ENCODE data around the gene NR2F1-AS1. TPM values are rescaled to one million over a fixed set of nuclear protein-coding genes. Genes with fewer than 3 reads are reported as not detected.

Gene NR2F1-AS1
- total RNA-seq, 1 experiment from 2014 or later: 24.1 TPM

DNA sequence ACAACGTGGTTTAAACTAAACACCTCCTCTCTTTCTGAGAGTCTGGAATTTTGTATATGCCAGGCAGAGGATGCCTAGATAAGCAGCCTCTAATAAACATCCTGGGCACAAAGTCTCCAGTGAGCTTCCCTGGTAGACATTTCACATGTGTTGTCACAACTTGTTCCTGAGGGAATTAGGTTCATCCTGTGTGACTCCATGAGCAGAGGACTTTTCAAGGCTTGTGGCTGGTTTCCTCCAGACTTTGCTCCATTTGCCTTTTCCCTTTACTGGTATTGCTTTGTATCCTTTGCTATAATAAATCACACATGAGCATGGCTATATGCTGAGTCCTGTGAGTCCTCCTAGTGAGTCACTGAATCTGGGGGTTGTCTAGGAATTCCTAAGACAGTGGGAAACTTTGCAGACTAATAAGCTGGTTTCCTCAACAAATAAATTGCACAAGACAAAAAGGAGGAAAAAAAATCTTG is 77.4 kb downstream of the NR2F1-AS1 start:
- Histone ChIP-seq H3K27me3 (ENCODE audit: low read length) (no peaks in the 10 kb centered on the region), H3K27ac (ENCODE audit: low read length) (peak overlapping the region; percentile 31), H3F3A (ENCODE audit: low read length, unreplicated experiment) (no peaks in the 10 kb centered on the region), H2AFZ (ENCODE audit: low read length) (no peak overlapping the region), H3K9ac (ENCODE audit: low read length) (peak overlapping the region; percentile 9; the same call in 1 of the 2 replicates), H3K9me2 (replicated peaks; ENCODE audit: low read length) (no peaks in the 10 kb centered on the region), H3K4me2 (ENCODE audit: low read length) (no peak overlapping the region; the same call in 1 of the 2 replicates), H3K4me1 (ENCODE audit: insufficient read depth, low read length) (peaks cover 12% of the 10 kb centered on the region), H3K79me2 (ENCODE audit: low read length) (no peaks in the 10 kb centered on the region), H4K20me1 (ENCODE audit: low read length) (no peaks in the 10 kb centered on the region), H3K36me3 (ENCODE audit: low read depth, low read length) (peaks cover 2% of the 10 kb centered on the region; the same call in 1 of the 2 replicates), H3K9me3 (ENCODE audit: low read length) (no peaks in the 10 kb centered on the region), H3K4me3 (ENCODE audit: low read length) (no peak overlapping the region)
- BruUV-seq (replicated peaks): no TSS peak
- TF ChIP-seq EZH2phosphoT487 (IDR thresholded peaks at IDR 0.05; ENCODE audit: borderline replicate concordance, low read length): no peak
- TF ChIP-seq, protein P1, sequence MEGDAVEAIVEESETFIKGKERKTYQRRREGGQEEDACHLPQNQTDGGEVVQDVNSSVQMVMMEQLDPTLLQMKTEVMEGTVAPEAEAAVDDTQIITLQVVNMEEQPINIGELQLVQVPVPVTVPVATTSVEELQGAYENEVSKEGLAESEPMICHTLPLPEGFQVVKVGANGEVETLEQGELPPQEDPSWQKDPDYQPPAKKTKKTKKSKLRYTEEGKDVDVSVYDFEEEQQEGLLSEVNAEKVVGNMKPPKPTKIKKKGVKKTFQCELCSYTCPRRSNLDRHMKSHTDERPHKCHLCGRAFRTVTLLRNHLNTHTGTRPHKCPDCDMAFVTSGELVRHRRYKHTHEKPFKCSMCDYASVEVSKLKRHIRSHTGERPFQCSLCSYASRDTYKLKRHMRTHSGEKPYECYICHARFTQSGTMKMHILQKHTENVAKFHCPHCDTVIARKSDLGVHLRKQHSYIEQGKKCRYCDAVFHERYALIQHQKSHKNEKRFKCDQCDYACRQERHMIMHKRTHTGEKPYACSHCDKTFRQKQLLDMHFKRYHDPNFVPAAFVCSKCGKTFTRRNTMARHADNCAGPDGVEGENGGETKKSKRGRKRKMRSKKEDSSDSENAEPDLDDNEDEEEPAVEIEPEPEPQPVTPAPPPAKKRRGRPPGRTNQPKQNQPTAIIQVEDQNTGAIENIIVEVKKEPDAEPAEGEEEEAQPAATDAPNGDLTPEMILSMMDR (conservative IDR thresholded peaks at IDR 0.05; ENCODE audit: low read depth, low read length): no peak
- TF ChIP-seq EZH2 (IDR thresholded peaks at IDR 0.05; ENCODE audit: low read length, unreplicated experiment): no peak
- ChIA-PET POLR2A (ENCODE audit: unreplicated experiment) (no interaction called here), CTCF (no interaction called here)
- peak; percentile 88 for ATAC-seq
- intact Hi-C loops (cut with micrococcal nuclease): no loop called here
- DNase-seq: peak; percentile 79

DNA sequence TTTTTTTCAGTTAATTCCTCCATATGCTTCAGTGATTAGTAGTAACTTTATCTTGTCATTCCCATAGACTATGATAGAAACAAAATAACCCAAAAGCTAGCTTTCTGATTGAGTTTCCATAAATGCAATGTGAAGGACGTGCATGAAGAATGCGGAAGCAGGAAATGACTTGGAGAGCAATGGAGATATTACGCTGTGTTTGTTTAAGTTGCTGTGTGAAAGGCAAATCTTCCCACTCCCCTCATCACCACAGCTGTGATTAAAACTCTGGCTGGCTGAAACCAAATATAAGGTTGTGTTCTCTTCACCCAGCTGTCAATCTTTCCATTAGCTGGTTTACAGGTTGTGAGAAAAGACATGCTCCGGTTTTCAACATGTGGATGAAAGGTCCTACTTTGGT is 83.9 kb downstream of the NR2F1-AS1 start:
- Histone ChIP-seq H3K9me2 (replicated peaks; ENCODE audit: low read length) (no peaks in the 10 kb centered on the region), H3K4me1 (ENCODE audit: insufficient read depth, low read length) (no peaks in the 10 kb centered on the region), H3K9ac (ENCODE audit: low read length) (no peak overlapping the region), H3K4me3 (ENCODE audit: low read length) (no peak overlapping the region), H3F3A (ENCODE audit: low read length, unreplicated experiment) (no peaks in the 10 kb centered on the region), H4K20me1 (ENCODE audit: low read length) (no peaks in the 10 kb centered on the region), H3K27ac (ENCODE audit: low read length) (no peak overlapping the region), H3K36me3 (ENCODE audit: low read depth, low read length) (peaks cover 12% of the 10 kb centered on the region; the same call in 1 of the 2 replicates), H3K79me2 (ENCODE audit: low read length) (no peaks in the 10 kb centered on the region), H3K9me3 (ENCODE audit: low read length) (no peaks in the 10 kb centered on the region), H3K4me2 (ENCODE audit: low read length) (no peak overlapping the region), H2AFZ (ENCODE audit: low read length) (no peak overlapping the region), H3K27me3 (ENCODE audit: low read length) (no peaks in the 10 kb centered on the region)
- no TSS peak for BruUV-seq (replicated peaks)
- TF ChIP-seq, protein P1 (conservative IDR thresholded peaks at IDR 0.05; ENCODE audit: low read depth, low read length): no peak
- TF ChIP-seq EZH2 (IDR thresholded peaks at IDR 0.05; ENCODE audit: low read length, unreplicated experiment): no peak
- TF ChIP-seq EZH2phosphoT487 (IDR thresholded peaks at IDR 0.05; ENCODE audit: borderline replicate concordance, low read length): no peak
- intact Hi-C loops (cut with micrococcal nuclease): no loop called here
- ChIA-PET POLR2A (ENCODE audit: unreplicated experiment) (no interaction called here), CTCF (no interaction called here)
- no peak for DNase-seq
- ATAC-seq: no peak

DNA sequence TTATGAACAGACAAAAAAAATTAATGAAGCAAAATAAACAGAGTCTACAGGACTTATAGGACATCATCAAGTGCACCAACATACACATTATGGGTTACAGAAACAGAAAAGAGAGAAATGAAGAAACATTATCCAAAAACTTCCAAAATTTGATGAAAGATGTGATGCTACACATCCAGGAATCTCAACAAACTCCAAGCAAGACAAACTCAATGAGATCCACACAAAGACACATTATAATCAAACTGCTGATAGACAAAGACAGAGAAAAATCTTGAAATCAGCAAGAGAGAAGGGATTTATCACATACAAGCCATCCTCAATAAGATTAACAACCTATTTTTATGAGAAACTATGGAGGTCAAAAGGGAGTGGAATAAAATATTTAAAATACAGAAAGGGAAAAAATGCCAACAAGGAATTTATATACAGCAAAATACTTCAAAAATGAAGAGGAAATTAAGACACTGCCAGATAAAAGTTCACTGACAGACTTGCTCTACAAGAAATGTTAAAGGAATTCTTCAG is 101.0 kb downstream of the NR2F1-AS1 start:
- Histone ChIP-seq H3K36me3 (ENCODE audit: low read depth, low read length) (peaks cover 23% of the 10 kb centered on the region), H3K27ac (ENCODE audit: low read length) (no peak overlapping the region), H3K9me2 (replicated peaks; ENCODE audit: low read length) (no peaks in the 10 kb centered on the region), H3K9ac (ENCODE audit: low read length) (no peak overlapping the region), H2AFZ (ENCODE audit: low read length) (no peak overlapping the region), H3K79me2 (ENCODE audit: low read length) (no peaks in the 10 kb centered on the region), H3K4me3 (ENCODE audit: low read length) (no peak overlapping the region), H3K27me3 (ENCODE audit: low read length) (no peaks in the 10 kb centered on the region), H3K4me2 (ENCODE audit: low read length) (no peak overlapping the region), H3K4me1 (ENCODE audit: insufficient read depth, low read length) (0 out of 2 replicates have a peak, but pooled peaks cover 4% of the 10 kb centered on the region), H3F3A (ENCODE audit: low read length, unreplicated experiment) (no peaks in the 10 kb centered on the region), H4K20me1 (ENCODE audit: low read length) (no peaks in the 10 kb centered on the region), H3K9me3 (ENCODE audit: low read length) (peaks cover 17% of the 10 kb centered on the region; the same call in 1 of the 2 replicates)
- no peak for TF ChIP-seq EZH2phosphoT487 (IDR thresholded peaks at IDR 0.05; ENCODE audit: borderline replicate concordance, low read length)
- TF ChIP-seq EZH2 (IDR thresholded peaks at IDR 0.05; ENCODE audit: low read length, unreplicated experiment): no peak
- TF ChIP-seq, protein P1 (conservative IDR thresholded peaks at IDR 0.05; ENCODE audit: low read depth, low read length): no peak
- ChIA-PET CTCF (no interaction called here), POLR2A (ENCODE audit: unreplicated experiment) (no interaction called here)
- DNase-seq (no peak), ATAC-seq (no peak)
- no TSS peak for BruUV-seq (replicated peaks)
- intact Hi-C loops (cut with micrococcal nuclease): no loop called here

Data from PC-3 (cell line).